ENCODE data around the gene PHKG2.

Gene PHKG2

DNA sequence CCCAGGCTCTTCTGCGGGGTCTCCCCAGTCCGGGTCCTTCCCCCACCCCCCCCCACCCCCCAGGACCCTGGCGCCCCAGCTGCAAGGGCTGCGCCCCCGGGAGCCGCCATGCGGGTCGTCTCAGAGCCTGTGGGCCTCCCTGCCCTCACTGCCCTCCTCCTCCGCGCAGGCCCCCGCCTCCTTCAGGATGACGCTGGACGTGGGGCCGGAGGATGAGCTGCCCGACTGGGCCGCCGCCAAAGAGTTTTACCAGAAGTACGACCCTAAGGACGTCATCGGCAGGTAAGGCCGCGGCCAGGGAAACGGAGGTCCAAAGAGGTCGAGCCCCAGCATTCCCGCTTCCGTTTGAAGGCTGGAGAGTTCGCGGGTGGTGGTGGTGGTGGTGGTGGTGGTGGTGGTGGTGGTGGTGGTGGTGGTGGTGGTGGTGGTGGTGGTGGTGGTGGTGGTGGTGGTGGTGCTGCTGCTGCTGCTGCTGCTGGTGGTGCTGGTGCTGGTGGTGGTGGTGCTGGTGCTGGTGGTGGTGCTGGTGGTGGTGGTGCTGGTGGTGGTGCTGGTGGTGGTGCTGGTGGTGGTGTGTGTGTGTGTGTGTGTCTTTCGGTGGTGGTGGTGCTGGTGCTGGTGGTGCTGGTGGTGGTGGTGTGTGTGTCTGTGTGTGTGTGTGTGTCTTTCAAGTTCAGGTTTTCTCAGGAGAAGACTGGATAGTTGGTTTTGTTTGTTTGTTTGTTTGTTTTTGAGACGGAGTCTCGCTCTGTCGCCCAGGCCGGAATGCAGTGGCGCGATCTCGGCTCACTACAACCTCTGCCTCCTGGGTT lies 615 bp downstream of the PHKG2 start:
- TF ChIP-seq JUND (IDR thresholded peaks at IDR 0.05; ENCODE audit: low read depth) = no peak
- DNase-seq (ENCODE audit: low read depth in 1 of 2, low spot score in 1 of 2) = peak in 1 of 2 experiments; percentile 51
- in situ Hi-C loops (cut with HindIII; ENCODE audit: low pct_unique_long_range_greater_than_20kb, low sequenced_read_pairs) = no loop called here

DNA sequence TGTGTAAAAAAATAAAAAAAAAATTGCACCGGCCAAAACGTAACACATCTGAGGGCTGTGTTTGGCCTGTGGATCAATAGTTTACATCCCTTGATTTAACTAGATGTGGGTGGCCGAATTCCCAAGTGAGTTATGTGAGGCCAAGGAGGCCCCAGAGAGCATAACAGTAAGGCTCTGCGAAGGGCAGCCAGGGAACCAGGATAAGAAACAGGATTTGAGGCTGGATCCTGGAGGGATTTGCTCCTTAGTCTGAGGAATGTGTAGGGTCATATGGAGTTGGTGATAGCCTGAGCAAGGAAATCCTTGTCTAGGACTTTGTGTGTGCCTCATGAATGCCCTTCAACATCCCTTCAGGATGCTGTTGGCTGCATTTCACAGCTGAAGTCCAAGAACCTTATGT lies 2.0 kb downstream of the PHKG2 start:
- no peak for TF ChIP-seq JUND (IDR thresholded peaks at IDR 0.05; ENCODE audit: low read depth)
- in situ Hi-C loops (cut with HindIII; ENCODE audit: low pct_unique_long_range_greater_than_20kb, low sequenced_read_pairs) = no loop called here
- DNase-seq (ENCODE audit: low read depth in 1 of 2, low spot score in 1 of 2) = no peak

DNA sequence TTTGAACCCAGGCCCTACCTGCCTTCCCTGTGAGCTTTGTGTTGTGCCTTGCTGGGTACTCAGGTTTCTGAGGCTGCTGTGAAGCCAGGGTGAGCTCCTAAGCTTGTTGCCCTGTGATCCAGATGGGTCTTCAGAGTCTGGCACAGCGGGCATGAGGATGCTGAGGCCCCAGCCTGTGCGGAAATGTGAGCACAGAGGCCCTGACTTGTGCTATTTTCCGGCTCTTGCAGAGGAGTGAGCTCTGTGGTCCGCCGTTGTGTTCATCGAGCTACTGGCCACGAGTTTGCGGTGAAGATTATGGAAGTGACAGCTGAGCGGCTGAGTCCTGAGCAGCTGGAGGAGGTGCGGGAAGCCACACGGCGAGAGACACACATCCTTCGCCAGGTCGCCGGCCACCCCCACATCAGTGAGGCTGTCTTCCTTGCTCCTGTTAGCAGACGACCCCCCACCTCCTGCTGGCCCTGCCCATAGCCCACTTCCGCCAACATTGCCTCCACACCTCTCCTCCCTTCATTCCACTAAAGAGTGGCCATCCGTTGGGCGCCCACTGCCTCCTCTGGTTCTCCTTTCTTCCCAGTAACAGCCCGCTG lies 2.7 kb downstream of the PHKG2 start:
- no peak for DNase-seq (ENCODE audit: low read depth in 1 of 2, low spot score in 1 of 2)
- in situ Hi-C loops (cut with HindIII; ENCODE audit: low pct_unique_long_range_greater_than_20kb, low sequenced_read_pairs) = no loop called here
- no peak for TF ChIP-seq JUND (IDR thresholded peaks at IDR 0.05; ENCODE audit: low read depth)

DNA sequence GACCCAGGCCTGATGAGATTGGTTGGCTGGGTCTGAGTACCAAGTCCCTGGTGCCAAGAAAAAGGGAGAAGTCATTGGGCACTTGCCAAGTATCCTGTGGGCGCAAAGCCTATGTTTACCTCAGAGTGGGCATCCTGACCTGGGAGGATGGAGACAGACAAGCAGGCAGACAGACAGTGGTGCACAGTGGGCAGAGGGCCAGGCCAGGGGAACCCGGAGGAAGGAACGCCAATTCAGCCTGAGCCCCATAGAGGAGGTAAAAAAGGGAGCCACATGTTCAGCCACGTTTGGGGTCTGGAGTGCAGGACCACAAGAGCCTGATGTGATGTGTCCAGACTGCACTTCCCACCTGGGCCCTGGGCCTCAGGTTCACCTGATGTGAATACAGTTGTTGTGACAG lies 5.4 kb downstream of the PHKG2 start:
- TF ChIP-seq JUND (IDR thresholded peaks at IDR 0.05; ENCODE audit: low read depth) = no peak
- in situ Hi-C loops (cut with HindIII; ENCODE audit: low pct_unique_long_range_greater_than_20kb, low sequenced_read_pairs) = no loop called here
- DNase-seq (ENCODE audit: low read depth in 1 of 2, low spot score in 1 of 2) = no peak

DNA sequence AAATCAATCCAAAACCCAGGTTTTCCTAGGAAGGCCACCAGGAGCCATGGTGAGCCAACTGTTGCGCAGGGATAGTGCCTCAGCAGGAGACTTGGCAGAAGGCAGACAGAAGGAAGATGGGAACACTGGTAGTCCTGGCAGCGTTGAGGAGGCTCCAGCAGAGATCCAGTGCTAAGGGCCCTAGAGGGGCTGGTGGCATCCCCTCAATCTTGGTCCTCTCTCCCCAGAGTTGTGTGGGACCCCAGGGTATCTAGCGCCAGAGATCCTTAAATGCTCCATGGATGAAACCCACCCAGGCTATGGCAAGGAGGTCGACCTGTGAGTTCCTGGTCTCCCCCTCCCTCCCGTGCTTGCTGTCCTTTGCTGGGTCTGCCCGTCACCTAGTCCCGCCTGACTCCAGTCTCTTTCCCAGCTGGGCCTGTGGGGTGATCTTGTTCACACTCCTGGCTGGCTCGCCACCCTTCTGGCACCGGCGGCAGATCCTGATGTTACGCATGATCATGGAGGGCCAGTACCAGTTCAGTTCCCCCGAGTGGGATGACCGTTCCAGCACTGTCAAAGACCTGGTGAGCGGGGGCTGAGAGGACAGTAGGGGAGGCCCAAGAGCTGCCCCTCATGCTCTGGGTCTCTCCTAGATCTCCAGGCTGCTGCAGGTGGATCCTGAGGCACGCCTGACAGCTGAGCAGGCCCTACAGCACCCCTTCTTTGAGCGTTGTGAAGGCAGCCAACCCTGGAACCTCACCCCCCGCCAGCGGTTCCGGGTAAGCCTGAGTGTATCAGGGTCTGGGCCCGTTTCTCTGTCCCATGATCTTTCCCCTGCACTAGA lies 7.9 kb downstream of the PHKG2 start:
- TF ChIP-seq JUND (IDR thresholded peaks at IDR 0.05; ENCODE audit: low read depth) = no peak
- no peak for DNase-seq (ENCODE audit: low read depth in 1 of 2, low spot score in 1 of 2)
- in situ Hi-C loops (cut with HindIII; ENCODE audit: low pct_unique_long_range_greater_than_20kb, low sequenced_read_pairs) = no loop called here

DNA sequence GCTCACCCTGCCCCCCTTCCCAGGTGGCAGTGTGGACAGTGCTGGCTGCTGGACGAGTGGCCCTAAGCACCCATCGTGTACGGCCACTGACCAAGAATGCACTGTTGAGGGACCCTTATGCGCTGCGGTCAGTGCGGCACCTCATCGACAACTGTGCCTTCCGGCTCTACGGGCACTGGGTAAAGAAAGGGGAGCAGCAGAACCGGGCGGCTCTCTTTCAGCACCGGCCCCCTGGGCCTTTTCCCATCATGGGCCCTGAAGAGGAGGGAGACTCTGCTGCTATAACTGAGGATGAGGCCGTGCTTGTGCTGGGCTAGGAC lies 8.5 kb downstream of the PHKG2 start:
- in situ Hi-C loops (cut with HindIII; ENCODE audit: low pct_unique_long_range_greater_than_20kb, low sequenced_read_pairs) = no loop called here
- DNase-seq (ENCODE audit: low read depth in 1 of 2, low spot score in 1 of 2) = no peak
- no peak for TF ChIP-seq JUND (IDR thresholded peaks at IDR 0.05; ENCODE audit: low read depth)

DNA sequence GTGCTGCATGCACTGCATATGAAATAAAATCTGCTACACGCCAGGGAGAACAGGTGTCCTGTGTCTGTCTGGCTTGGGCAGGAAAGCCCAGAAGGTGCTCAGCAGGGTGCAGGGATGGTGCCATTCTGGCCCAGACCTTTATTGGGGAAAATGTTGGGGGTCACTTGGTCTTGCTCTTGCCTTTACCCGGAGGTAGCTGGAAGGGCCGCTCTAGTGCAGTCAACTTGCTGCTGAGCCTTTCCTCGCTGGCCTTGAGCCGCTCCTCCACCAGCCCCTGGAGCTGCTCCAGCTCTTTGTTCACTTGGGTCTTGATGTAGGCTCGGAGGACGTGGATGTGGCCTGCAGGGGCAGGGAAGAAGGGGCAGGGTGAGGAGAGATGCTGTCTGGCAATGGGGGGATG lies 9.1 kb downstream of the PHKG2 start:
- TF ChIP-seq JUND (IDR thresholded peaks at IDR 0.05; ENCODE audit: low read depth) = no peak
- DNase-seq (ENCODE audit: low read depth in 1 of 2, low spot score in 1 of 2) = no peak
- in situ Hi-C loops (cut with HindIII; ENCODE audit: low pct_unique_long_range_greater_than_20kb, low sequenced_read_pairs) = no loop called here

DNA sequence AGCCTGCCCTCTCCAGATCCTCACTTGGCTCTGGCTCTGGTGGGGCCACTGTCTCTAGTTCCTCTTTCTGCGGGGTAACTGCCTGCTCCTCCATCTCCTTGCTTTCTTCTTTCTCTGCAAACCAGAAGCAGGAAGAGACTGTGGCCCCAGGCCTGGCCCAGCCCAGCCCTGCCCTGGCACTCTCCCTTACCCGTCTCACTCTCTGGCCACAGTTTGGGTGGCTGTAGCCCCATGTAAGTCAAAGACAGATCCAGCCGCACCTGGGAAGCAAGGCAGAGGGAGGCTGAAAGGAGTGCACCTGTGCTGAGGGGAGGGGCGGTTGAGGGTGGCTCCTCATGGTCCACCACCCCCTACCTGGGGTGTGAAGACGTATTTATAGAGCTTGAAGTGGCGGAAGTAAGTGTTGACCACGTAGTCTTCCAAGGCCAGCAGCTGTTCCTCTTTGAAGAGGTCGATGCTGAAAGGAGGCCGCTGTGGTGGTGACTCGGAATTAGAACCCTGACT lies 10.8 kb downstream of the PHKG2 start:
- no peak for TF ChIP-seq JUND (IDR thresholded peaks at IDR 0.05; ENCODE audit: low read depth)
- DNase-seq (ENCODE audit: low read depth in 1 of 2, low spot score in 1 of 2) = no peak
- in situ Hi-C loops (cut with HindIII; ENCODE audit: low pct_unique_long_range_greater_than_20kb, low sequenced_read_pairs) = no loop called here

DNA sequence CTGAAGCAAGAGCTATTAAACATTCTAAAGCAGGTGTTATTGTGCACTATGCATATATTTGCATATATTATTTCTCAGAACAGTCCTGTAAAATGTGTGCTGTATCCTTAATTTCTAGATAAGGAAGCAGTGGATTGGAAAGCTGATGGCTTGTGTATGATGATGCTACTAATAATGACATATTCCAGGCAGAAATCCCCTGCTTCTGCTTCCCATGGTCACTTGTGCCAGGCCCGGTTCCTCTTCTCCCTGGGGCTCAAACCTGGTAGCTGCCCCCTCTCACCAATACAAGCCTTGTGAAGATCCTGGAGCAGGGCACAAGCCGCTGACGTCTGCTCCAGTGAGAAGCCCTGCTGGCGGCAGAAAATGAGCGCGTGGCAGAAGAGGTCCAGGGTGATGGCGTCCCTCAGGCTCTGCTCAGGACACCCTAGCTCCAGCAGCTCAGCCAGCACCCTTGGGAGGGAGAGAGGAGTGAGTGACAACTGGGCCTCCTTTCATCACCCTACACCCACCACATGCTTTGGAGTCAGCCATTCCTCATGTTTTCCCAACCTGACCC lies 11.9 kb downstream of the PHKG2 start:
- in situ Hi-C loops (cut with HindIII; ENCODE audit: low pct_unique_long_range_greater_than_20kb, low sequenced_read_pairs) = no loop called here
- DNase-seq (ENCODE audit: low read depth in 1 of 2, low spot score in 1 of 2) = no peak
- no peak for TF ChIP-seq JUND (IDR thresholded peaks at IDR 0.05; ENCODE audit: low read depth)

DNA sequence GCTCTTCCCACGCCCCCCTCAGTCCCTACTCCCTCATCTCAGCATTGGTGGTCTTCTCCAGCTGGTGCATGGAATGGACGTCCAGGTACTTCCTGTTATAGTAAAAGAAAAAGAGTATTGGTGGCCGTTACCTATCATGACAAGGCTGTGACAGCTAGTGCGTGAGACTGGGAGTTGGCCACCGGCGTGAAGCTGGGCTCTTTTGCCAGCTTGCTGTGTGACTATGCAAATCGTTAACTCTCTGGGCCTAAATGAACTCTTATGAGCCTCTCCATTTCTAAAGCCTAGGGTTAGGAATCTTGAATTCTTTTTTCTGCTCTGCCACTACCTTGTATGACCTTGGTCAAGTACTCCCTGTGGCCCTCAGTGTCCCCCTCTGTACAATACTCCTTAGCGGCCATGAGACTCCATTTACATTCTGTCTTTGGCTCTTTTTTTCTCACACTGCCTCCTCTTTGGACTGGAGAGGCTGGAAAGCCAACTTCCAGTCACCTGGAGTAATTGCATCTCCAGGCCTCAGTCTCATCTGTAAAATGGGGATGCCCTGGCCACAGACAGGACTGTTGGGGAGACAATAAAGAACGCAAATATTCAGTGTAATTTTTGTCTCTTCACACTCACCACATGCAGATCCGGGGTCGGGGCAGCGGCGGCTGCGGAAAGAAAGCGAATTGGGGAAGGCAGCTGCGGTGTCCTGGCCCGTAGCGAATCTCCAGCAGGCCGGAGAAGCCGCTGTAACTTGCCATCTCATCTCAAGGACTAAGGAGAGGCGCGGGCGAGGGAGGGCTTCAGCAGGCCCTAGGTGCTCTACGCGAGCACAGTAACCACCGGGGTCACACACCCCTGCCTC lies 12.6 kb downstream of the PHKG2 start:
- in situ Hi-C loops (cut with HindIII; ENCODE audit: low pct_unique_long_range_greater_than_20kb, low sequenced_read_pairs) = no loop called here
- TF ChIP-seq JUND (IDR thresholded peaks at IDR 0.05; ENCODE audit: low read depth) = no peak
- DNase-seq (ENCODE audit: low read depth in 1 of 2, low spot score in 1 of 2) = no peak

DNA sequence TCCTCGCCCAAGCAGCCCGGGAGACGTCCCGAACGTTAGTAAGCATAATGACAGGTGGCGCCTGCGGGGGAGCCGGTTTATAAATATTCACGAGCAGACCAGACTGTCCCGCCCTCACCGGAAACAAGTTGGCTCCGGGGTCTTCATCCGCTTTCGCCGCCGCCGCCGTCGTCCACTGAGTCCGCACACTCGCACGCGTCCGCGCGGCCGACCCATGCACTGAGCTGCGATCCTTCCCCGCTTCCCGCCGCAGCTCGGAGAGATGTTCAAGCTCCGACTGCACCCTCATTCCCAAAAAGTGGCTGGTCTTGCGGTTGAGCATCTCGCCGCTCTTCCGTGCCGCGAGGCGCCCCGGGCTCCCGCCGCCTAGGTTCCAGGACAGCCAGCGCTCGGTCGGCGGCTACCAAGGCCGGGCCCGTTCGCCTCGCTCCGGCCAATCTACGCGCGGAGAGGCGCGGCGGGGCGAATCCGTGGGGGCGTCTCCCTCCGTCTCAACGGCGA lies 13.3 kb downstream of the PHKG2 start:
- peak in 1 of 2 experiments; percentile 49 for DNase-seq (ENCODE audit: low read depth in 1 of 2, low spot score in 1 of 2)
- in situ Hi-C loops (cut with HindIII; ENCODE audit: low pct_unique_long_range_greater_than_20kb, low sequenced_read_pairs) = no loop called here
- no peak for TF ChIP-seq JUND (IDR thresholded peaks at IDR 0.05; ENCODE audit: low read depth)
